ENCODE results near the gene DAAM2. TPM values are rescaled to one million over a fixed set of nuclear protein-coding genes. Genes with fewer than 3 reads are reported as not detected.

DAAM2 gene
- total RNA-seq, 4 donors from 2014 or later: 3.7 to 55.9 (median 11.9) TPM

- Histone ChIP-seq H3K9me3 (no peaks in the 10 kb centered on the region), H3K27me3 (no peaks in the 10 kb centered on the region), H3K36me3 (no peaks in the 10 kb centered on the region), H3K27ac (no peak overlapping the region), H3K4me1 (peaks cover 0 to 5% (median 0%) of the 10 kb centered on the region in 3 donors), H3K4me3 (no peak overlapping the region)
- DNase-seq: no peak
- 78 to 82% methylated on average over 5 of the region's 5 CpGs for WGBS, 2 donors
- intact Hi-C loops (cut with DNase I): no loop called here
- TF ChIP-seq, protein P1, sequence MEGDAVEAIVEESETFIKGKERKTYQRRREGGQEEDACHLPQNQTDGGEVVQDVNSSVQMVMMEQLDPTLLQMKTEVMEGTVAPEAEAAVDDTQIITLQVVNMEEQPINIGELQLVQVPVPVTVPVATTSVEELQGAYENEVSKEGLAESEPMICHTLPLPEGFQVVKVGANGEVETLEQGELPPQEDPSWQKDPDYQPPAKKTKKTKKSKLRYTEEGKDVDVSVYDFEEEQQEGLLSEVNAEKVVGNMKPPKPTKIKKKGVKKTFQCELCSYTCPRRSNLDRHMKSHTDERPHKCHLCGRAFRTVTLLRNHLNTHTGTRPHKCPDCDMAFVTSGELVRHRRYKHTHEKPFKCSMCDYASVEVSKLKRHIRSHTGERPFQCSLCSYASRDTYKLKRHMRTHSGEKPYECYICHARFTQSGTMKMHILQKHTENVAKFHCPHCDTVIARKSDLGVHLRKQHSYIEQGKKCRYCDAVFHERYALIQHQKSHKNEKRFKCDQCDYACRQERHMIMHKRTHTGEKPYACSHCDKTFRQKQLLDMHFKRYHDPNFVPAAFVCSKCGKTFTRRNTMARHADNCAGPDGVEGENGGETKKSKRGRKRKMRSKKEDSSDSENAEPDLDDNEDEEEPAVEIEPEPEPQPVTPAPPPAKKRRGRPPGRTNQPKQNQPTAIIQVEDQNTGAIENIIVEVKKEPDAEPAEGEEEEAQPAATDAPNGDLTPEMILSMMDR (IDR thresholded peaks at IDR 0.05): no peak
- no peak for TF ChIP-seq POLR2A (IDR thresholded peaks at IDR 0.05)
Observed at GRCh38 chr6:39951191-39951590, 159.0 kb downstream of the DAAM2 start.

- H3K27ac ChIP-seq: peak overlapping the region in 2 of 4 donors; percentile 11 to 43
- 80 to 83% methylated on average over 1 of the region's 1 CpG for WGBS, 2 donors
- intact Hi-C loops (cut with DNase I): no loop called here
- no peaks in the 10 kb centered on the region for H3K36me3 ChIP-seq
- TF ChIP-seq, protein P1 (IDR thresholded peaks at IDR 0.05): no peak
- no peak for TF ChIP-seq POLR2A (IDR thresholded peaks at IDR 0.05)
- no peaks in the 10 kb centered on the region for H3K27me3 ChIP-seq
- peaks cover 0 to 5% (median 0%) of the 10 kb centered on the region in 3 donors for H3K4me1 ChIP-seq
- H3K9me3 ChIP-seq: no peaks in the 10 kb centered on the region
- no peak for DNase-seq
- no peak overlapping the region for H3K4me3 ChIP-seq
Observed at GRCh38 chr6:39951716-39952115, 159.5 kb downstream of the DAAM2 start.

GRCh38 chr6:39952167-39952566 lies 160.0 kb downstream of the DAAM2 start:
- no peak overlapping the region for H3K4me3 ChIP-seq
- H3K4me1 ChIP-seq: peaks cover 0 to 5% (median 0%) of the 10 kb centered on the region in 3 donors
- peak overlapping the region in 2 of 4 donors; percentile 11 to 43 for H3K27ac ChIP-seq
- no peaks in the 10 kb centered on the region for H3K27me3 ChIP-seq
- H3K9me3 ChIP-seq: no peaks in the 10 kb centered on the region
- 86% methylated on average over 4 of the region's 4 CpGs for WGBS, 2 donors
- no peaks in the 10 kb centered on the region for H3K36me3 ChIP-seq
- TF ChIP-seq POLR2A (IDR thresholded peaks at IDR 0.05): no peak
- TF ChIP-seq, protein P1 (IDR thresholded peaks at IDR 0.05): no peak
- intact Hi-C loops (cut with DNase I): no loop called here
- no peak for DNase-seq

DNA sequence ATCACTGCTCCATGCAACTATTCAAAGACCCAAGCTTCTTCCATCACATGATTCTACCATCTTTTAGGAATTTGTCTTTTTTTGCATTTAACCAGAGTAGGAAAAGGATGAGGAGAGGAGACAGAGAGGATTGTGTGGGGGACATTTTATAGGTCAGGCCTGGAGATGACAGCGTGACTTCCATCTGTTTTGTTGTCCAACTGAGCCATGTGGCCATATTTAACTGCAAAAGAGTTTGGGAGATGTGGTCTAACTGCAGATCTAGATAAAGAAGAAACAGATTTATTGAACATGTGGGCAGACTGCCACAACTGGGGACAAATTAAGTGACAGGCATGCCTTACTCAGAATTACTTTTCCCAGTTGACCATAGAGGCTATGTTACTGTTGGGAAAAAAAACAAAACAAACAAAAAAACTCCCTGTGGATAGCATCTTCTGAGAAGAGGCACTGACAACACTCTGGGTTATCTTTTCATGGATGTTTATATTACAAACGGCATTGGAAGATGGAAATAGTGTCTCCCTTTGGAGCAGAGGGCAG lies 161.0 kb downstream of the DAAM2 start:
- DNase-seq: no peak
- WGBS, 2 donors: 61 to 74% methylated on average over 2 of the region's 2 CpGs
- Histone ChIP-seq H3K36me3 (no peaks in the 10 kb centered on the region), H3K4me1 (peaks cover 0 to 5% (median 0%) of the 10 kb centered on the region in 3 donors), H3K27me3 (no peaks in the 10 kb centered on the region), H3K4me3 (no peak overlapping the region), H3K9me3 (no peaks in the 10 kb centered on the region), H3K27ac (no peak overlapping the region)
- TF ChIP-seq POLR2A (IDR thresholded peaks at IDR 0.05): no peak
- TF ChIP-seq, protein P1 (IDR thresholded peaks at IDR 0.05): no peak
- intact Hi-C loops (cut with DNase I): no loop called here

Other genes starting within 250 kb of the DAAM2 start
- gene KIF6, start 67.0 kb upstream of the DAAM2 start, total RNA-seq: under 1 TPM in 1 of 4 donors, not detected in 3; 0.19 TPM
- gene MOCS1, start 142.1 kb downstream of the DAAM2 start, total RNA-seq: 10 to 100 TPM in 2 of 4 donors, 1 to 10 TPM in 2; 5.0 to 12.0 (median 8.4) TPM

All from esophagus squamous epithelium (tissue), 5 donors.